KMS-11 (cell line): ENCODE data around the gene SEMA3C.

Experiments
- H2AFZ ChIP-seq: fragments of 200-600 bp; sonication (generic); 2 replicates; pipeline ENCODE4 v1.6.1; 2016; ENCODE audit warnings: antibody characterized with exemption, mixed run types, low read depth
- H3K27ac ChIP-seq: fragments of 200-600 bp; sonication (generic); 2 replicates; pipeline ENCODE4 v1.6.1; 2016; ENCODE audit warnings: mild to moderate bottlenecking, mixed run types
- H3K27me3 ChIP-seq: fragments of 200-600 bp; sonication (generic); 2 replicates; pipeline ENCODE4 v1.6.1; 2017; ENCODE audit warnings: mild to moderate bottlenecking, low read depth, mixed run types, moderate library complexity; ENCODE audit not compliant: insufficient read depth
- H3K36me3 ChIP-seq: fragments of 200-600 bp; sonication (generic); 2 replicates; pipeline ENCODE4 v1.6.1; 2017; ENCODE audit warnings: mild to moderate bottlenecking, mixed run types; ENCODE audit not compliant: insufficient read depth
- H3K4me1 ChIP-seq: fragments of 200-600 bp; sonication (generic); 2 replicates; pipeline ENCODE4 v1.6.1; 2016; ENCODE audit warnings: mild to moderate bottlenecking, low read depth, mixed run types; ENCODE audit not compliant: poor library complexity, severe bottlenecking
- H3K4me2 ChIP-seq: fragments of 200-600 bp; sonication (generic); 2 replicates; pipeline ENCODE4 v1.7.0; 2016; ENCODE audit warnings: mild to moderate bottlenecking, mixed run types
- H3K4me3 ChIP-seq: fragments of 200-600 bp; sonication (generic); IDR thresholded peaks from 2 replicates; pipeline ENCODE4 v1.6.1; 2017; ENCODE audit warnings: low read depth, low read length, mixed read lengths; ENCODE audit not compliant: insufficient read depth
- H3K79me2 ChIP-seq: fragments of 200-600 bp; sonication (generic); 2 replicates; pipeline ENCODE4 v1.6.1; 2016; ENCODE audit warnings: low read depth, mixed run types; ENCODE audit not compliant: insufficient read depth
- H3K9ac ChIP-seq: fragments of 200-600 bp; sonication (generic); 2 replicates; pipeline ENCODE4 v1.6.1; 2016; ENCODE audit warnings: mild to moderate bottlenecking, mixed run types
- H4K20me1 ChIP-seq: fragments of 200-600 bp; sonication (generic); 2 replicates; pipeline ENCODE4 v1.6.1; 2016; ENCODE audit warnings: mild to moderate bottlenecking, mixed run types; ENCODE audit not compliant: insufficient read depth
- CTCF ChIP-seq: fragments of 200-600 bp; sonication (generic); conservative IDR thresholded peaks from 2 replicates; pipeline ENCODE4 v1.6.1; 2017; ENCODE audit warnings: low read depth, mild to moderate bottlenecking, antibody characterized with exemption, low read length, moderate library complexity, mixed read lengths

SEMA3C gene

GRCh38 chr7:80829527-80829926, 89.3 kb downstream of the SEMA3C start:
- Histone ChIP-seq H3K4me2 (no peak overlapping the region), H3K4me1 (no peaks in the 10 kb centered on the region), H3K36me3 (no peaks in the 10 kb centered on the region), H3K27me3 (no peaks in the 10 kb centered on the region), H3K27ac (no peak overlapping the region), H3K9ac (no peak overlapping the region), H3K4me3 (no peak overlapping the region), H3K79me2 (no peaks in the 10 kb centered on the region), H4K20me1 (no peaks in the 10 kb centered on the region), H2AFZ (no peak overlapping the region)
- TF ChIP-seq CTCF = no peak

GRCh38 chr7:80827239-80827633, 91.6 kb downstream of the SEMA3C start:
- Histone ChIP-seq H3K4me3 (no peak overlapping the region), H3K27ac (no peak overlapping the region), H4K20me1 (no peaks in the 10 kb centered on the region), H3K36me3 (no peaks in the 10 kb centered on the region), H3K27me3 (no peaks in the 10 kb centered on the region), H3K9ac (no peak overlapping the region), H2AFZ (no peak overlapping the region), H3K4me2 (no peak overlapping the region), H3K4me1 (no peaks in the 10 kb centered on the region), H3K79me2 (no peaks in the 10 kb centered on the region)
- no peak for TF ChIP-seq CTCF

- no peak for TF ChIP-seq CTCF
- H3K27ac ChIP-seq = no peak overlapping the region
- no peaks in the 10 kb centered on the region for H3K27me3 ChIP-seq
- H3K79me2 ChIP-seq = no peaks in the 10 kb centered on the region
- no peaks in the 10 kb centered on the region for H3K36me3 ChIP-seq
- H3K4me2 ChIP-seq = no peak overlapping the region
- no peak overlapping the region for H2AFZ ChIP-seq
- H3K9ac ChIP-seq = no peak overlapping the region
- H4K20me1 ChIP-seq = no peaks in the 10 kb centered on the region
- no peaks in the 10 kb centered on the region for H3K4me1 ChIP-seq
- H3K4me3 ChIP-seq = no peak overlapping the region
Measured at GRCh38 chr7:80826520-80827238, 92.2 kb downstream of the SEMA3C start.

GRCh38 chr7:80825499-80825898, 93.4 kb downstream of the SEMA3C start:
- no peaks in the 10 kb centered on the region for H3K79me2 ChIP-seq
- no peak overlapping the region for H3K4me2 ChIP-seq
- no peak overlapping the region for H2AFZ ChIP-seq
- no peaks in the 10 kb centered on the region for H3K36me3 ChIP-seq
- H3K4me1 ChIP-seq = no peaks in the 10 kb centered on the region
- no peaks in the 10 kb centered on the region for H3K27me3 ChIP-seq
- no peak overlapping the region for H3K27ac ChIP-seq
- no peak overlapping the region for H3K9ac ChIP-seq
- no peak overlapping the region for H3K4me3 ChIP-seq
- TF ChIP-seq CTCF = no peak
- H4K20me1 ChIP-seq = no peaks in the 10 kb centered on the region
